HG03558 (cell line): ENCODE data around the gene DPYD.

Experiments used
- ATAC-seq: cut with Tn5 transposase; IDR thresholded peaks from one replicate; pipeline ENCODE4 v1.9.1; 2021; ENCODE audit warnings: moderate number of reproducible peaks; ENCODE audit not compliant: unreplicated experiment; ENCODE audit errors: extremely low read depth

Gene DPYD

DNA sequence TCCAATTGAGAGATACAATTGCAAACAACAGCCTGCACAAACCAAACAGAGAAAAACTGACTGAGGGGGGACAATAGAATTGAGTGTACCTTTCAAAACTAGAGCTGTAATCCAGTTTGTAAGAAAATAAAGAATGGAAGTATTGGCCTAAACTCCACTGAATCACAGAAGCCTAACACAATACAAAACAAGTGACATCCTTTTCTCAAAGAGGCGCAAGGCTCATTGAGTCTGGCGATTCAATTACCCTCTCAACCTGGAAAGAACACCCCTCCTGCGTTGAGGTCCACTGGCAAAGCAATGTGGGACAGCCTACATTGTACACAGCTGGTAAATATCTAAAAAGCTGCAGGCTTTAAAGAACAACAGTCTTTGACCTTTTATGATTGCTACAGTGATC lies 182.6 kb downstream of the DPYD start:
- ATAC-seq = no peak

DNA sequence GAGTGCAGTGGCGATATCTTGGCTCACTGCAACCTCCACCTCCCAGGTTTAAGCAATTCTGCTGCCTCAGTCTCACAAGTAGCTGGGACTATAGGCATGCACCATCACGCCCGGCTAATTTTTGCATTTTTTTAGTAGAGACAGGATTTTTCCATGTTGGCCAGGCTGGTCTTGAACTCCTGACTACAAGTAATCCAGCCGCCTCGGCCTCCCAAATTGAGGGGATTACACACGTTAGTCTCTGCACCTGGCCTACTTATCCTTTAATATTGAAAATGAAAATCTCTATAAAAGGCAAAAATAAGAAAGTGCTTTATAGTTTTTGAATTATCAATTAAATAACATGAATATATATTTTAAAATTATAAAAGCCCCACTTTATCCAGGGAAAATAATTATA lies 190.6 kb downstream of the DPYD start:
- ATAC-seq = no peak

DNA sequence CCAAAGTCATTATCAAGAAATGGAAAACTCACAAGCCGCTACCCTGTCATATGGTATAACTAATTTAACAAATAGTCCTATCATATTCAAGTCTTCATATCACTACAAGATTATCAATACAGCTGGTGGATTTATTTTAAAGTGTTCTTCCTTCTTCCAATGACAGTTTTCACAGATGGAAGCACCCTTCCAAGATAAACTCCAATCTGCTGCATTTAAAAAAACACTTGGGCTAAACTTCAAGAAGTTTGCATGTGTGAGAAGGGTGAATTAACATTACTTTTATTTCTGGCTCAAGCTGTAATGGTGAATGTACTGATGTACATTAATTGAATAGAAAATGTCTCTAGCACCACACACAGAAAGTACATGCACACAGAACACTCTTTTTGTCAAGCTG lies 192.4 kb downstream of the DPYD start:
- no peak for ATAC-seq

DNA sequence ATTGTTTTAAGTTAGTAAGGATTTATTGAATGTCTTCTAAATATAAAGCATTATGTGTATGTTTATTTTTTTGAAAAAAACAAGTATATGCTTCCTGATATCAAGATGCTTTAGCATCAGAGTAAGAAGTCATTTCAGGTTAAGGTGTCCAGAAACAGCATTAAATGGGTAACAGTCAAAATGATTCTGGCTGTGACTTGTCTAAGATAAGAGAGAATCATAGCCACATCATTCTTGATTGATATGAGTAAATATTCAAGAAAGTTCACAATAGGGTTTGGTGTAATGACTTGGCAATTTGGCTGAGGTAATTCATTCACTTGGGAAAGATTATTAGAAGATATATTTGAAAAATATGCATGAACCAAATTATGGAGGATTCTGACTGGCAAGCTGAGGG lies 193.8 kb downstream of the DPYD start:
- no peak for ATAC-seq

DNA sequence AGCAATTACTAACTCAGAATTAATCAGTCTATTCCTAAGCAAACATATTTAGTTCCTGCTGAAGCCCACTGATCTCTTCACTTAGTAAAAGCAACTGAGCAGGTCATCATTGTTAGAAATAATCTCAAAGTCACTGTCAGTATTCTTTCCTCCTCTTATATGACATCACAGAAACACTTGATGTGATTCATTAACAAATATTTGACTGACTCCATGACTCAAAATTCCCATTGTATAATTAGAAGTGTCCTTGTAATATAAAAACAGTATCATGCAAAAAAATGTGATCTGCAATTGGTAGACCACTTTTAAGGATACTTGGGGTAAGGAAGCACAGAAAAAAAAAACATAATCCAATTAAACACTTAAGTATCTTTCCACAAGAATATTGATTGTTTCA lies 194.4 kb downstream of the DPYD start:
- ATAC-seq = no peak

DNA sequence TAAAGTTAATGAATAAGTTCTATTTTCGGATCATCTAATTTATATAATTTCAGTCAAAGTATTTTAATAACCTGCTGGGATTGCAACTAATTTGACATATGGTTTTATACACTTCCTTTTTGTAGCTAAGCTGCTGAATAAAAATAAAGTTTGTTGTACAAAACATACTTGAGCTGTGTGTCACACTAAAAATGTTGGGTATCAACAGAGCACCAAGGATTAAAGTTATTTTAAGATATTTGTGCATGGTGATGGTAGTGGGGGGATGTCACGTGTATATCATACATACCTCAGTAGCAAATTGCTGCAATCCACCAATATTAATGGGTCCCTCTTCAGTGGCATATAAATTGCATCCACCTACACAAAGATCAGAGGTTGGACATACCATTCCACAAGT lies 199.6 kb downstream of the DPYD start:
- ATAC-seq = no peak

DNA sequence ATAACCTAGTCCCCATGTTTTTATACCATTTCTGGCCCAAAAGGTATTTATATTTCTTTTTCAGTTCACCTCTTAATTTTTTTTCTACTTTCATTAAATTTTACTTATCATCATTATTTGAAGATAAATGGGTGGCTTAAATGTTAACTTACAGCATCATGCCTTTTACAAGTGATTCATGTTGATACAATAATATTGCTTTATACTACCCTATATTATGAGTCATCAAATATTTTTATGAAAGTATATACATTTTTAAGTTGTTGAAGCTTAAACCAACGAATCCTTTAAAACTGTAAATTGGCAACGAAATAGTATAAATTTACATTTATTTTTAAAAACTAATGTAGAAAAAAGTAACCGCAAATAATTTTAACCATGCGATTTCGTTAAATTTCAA lies 207.9 kb downstream of the DPYD start:
- ATAC-seq = no peak

DNA sequence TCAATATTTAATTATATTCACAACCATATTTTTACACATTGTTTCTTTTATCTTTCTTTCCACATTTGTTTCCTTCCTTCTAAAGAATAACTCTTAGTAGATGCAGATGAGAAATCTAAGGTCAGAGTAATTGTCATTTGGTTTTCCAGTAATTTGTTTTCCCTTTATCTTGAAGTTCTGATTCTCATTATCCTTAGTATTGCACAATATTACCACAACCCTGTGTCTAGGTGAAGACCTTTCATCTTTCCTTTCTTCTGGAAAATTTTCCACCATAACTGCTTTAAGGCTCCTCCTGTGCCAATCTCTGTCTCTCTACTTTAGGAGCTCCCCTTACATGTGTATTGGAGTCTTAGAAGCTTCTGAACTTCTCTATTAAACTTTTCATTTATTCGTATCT lies 209.0 kb downstream of the DPYD start:
- ATAC-seq = no peak

DNA sequence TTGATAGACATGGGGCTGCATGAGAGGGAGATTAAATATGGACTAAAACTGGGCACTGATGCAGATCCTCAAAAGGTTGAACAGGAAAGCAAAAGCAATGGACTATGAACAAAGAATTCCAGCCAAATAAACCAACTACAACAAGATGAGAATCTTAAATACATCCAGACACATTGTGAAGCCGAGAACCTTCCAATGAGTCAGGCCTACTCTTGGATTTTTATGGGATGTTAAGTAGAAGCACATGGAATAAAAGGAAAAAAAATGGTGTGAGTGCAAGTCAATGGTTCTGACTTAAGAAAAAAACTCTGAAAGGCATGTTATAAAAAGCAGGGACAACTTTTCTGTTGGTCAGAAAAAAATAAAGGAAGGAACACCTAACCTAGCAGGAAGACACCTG lies 227.2 kb downstream of the DPYD start:
- ATAC-seq = no peak

DNA sequence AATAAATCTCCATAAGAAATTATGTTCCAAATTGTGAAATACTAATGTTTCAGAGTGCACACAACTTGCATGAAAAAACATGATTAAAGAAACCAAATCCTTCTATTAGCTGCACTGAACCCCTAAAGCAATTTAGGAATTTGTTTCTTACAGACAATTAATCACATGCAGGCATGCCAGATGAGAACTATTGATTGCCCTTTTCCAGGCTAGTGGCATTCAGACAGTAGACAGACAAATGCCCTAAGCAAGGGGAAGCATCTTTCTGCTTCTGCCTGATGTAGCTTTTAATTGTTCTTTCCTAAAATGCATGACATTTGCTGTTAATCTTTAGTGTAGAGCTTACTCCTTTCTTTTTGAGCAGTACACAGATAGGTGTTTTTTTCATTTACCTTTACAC lies 229.5 kb downstream of the DPYD start:
- no peak for ATAC-seq

DNA sequence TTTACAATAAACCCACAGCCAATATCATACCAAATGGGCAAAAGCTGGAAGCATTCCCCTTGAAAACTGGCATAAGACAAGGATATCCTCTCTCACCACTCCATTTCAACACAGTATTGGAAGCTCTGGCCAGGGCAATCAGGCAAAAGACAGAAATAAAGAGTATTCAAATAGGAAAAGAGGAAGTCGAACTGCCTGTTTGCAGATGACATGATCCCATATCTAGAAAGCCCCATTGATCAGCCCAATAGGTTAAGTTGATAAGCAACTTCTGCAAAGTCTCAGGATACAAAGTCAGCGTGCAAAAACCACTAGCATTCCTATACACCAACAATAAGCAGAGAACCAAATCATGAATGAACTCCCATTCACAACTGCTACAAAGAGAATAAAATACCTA lies 235.5 kb downstream of the DPYD start:
- ATAC-seq = no peak

DNA sequence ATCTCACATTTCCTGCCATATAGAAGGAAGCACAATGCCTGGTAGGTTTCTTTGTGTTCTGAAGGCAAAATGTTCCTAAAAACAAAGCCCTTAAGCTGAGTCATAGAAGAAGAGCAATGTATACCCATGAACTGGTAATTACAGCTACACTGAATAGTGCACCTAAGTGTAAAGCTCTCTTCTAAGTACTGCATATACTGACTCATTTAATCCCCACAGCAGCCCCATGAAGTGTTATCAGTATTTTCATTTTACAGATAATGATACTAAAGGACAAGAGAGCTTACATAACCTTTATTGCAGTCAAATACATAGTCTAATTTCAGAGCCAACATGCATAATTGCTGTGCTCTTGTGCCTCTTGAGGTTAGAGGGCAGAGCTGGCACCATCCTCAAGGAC lies 239.9 kb downstream of the DPYD start:
- ATAC-seq = no peak

DNA sequence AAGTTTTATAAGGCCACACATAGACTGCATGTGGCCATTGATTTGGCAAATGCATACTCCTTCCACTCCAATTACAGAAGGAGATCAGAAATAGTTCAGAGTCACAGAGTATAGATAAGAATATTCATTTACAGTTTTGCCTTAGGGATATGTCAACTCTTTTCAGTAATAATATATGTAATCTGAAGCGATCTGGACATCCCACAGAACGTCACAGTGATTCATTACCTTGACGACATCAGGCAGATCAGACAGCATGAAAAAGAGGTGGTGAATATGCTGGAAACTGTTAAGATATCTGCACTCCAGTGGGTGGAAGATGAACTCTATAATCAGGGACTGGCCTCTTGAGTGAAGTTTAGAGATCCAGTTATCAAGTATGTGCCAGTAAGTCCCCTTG lies 240.4 kb downstream of the DPYD start:
- ATAC-seq = no peak

DNA sequence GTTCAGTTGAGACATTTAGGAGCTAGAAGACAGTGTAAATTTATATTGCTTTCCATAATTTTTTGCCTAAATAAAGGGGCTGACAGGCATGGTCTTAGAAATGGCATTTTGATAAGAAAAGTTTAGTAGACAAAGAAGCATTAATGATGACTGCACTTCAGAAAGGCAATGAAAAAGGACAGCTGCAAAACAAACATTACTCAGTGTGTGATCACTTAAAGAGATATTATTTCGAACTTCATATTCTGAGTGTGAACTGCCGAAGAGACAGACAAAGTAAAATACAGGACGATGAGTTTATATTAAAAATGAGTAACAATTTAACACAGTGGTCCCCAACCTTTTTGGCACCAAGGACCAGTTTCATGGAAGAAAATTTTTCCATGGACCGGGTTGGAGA lies 243.1 kb downstream of the DPYD start:
- ATAC-seq = no peak

DNA sequence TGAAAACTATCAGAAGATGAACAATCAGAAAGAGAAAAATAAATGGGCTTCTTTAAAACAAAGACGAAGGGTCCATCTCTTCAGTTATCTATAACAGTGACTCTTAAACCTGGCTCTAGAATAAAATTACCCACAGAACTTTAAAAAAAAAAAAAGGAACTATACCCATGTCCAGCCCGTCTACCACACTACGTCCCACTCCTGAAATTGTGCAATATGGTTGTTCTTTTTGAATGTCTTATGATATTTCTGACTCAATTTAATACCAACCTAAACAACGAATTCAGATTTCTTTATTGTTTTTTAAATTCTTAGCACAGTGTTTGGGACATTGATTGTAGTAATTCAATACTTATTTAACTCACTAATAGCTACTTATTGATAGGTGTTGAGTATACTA lies 246.3 kb downstream of the DPYD start:
- no peak for ATAC-seq

DNA sequence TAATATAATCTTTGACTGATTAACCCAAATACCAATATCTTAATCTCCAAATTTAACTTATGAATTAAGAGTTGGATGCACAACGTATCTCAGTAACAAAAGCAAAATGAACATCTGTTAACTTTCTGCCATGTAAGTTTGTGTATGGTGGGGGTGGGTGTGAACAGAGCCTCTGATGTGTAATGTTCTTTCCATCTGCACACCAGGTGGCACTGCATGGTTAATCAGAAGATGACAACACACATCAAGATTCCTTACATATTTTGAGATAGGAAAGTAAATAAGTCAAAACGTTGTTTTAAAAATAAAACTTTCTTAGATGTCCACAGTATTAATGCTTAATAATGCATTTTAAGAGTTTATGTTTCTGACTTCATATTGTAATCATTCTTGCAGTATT lies 251.9 kb downstream of the DPYD start:
- no peak for ATAC-seq

DNA sequence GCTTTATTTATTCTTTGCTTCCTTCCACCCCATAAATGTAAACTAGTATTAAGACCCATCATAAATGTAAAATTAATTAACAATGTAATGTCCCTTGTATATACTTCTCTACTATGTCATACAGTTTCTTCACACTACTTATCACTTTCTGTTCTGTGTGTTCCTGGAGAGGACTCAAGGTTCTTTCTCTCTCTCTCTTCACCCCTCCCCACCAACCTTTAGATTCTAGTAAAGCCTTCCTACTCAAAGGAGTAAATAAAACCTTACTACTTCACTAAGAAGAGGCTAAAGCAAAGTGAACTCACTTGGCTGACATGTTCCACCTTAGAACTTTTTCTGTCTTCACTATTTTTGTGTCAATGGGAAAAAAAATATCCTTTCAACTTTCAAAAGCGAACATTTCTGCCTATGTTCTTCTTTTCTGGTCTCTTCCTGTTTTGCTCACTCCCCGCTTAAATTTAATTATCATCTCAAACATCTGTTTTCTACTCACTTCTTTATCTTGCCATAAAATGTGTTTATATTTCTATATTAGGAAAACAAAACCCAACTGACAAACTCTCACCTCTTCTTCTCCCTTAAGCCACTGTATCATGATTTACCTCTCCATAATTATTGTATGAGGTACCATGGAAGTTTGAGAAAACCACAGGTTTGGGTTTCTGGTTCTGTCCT lies 260.3 kb downstream of the DPYD start:
- ATAC-seq = no peak

DNA sequence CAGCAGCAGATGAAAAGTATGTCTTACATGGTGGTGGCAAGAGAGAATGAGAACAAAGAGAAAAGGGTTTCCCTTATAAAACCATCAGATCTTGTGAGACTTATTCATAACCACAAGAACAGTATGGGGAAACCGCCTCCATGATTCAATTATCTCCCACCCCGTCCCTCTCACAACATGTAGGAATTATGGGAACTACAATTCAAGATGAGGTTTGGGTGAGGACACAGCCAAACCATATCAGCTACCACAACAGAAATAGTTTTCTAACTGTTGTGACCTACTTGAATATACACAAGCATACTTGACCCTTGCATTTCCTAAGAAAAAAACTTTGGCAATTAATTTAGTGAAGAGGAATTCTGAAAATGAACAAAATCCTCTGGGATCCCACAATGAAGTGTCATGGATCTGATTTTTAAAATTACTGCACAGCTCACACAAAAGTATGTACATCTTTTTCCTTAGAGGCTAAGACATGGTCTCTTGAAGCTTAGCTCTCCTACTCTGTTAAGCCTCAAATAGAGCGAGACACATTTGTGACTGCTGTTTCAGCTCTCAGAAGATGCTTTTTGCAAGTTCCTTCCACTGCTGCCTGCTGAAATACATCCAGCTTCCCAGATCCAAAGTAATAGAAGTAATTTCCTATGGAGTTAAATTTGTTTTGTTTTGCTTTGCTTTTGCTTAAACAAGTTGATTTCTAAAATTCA lies 265.8 kb downstream of the DPYD start:
- no peak for ATAC-seq

DNA sequence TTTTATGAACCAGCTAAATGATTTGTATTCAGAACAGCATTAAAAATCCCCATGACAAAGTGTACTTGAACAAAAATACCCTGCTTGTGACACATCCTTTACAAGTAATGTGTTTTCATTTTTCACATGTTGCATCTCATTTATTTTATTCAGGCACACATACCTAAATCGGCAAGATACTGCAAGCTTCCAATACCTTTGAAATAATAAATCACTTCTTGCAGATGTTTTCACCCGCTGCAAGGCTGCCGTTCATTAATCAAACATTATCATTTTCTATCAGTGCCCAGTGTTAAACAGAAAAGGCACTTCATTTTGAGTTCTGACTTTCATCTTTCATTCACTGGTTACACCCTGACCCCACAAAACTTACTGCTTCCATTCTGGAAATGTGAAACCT lies 269.6 kb downstream of the DPYD start:
- ATAC-seq = no peak

DNA sequence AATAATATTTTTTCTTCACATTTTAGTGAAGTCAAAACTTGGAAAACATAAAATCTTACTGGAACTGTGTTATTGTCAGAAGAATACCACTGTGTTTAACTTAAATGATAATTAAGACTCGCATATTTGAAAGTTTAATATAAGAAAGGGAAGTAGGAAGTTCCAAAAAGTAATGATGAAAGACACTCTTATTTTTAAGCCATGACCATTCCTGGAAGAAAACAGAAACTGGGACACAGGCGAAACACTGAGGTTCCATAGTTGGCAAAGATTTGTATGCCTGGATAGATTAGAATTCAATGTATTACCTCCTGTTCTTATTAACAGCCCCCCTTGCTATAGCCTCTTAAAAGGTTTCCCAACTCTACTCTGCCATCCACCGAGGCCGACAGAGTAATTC lies 271.2 kb downstream of the DPYD start:
- no peak for ATAC-seq

DNA sequence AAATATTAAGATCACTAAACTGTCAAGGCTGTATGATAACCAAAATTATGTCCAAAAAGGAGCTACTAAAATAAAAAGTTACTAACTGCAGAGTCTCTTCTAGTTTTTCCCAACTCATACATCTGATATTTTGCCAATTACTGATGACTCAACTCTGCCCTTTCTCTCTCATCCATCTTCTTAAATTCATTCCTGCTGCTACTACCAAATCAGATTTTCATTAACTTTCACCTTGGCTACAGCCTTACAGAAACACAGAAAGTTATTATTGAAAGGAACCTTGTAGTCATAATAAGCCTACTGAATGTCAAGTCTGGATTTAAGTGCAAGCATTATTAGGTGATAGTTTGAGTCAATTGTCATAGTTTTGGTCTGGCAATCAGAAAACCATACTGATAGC lies 273.1 kb downstream of the DPYD start:
- no peak for ATAC-seq

DNA sequence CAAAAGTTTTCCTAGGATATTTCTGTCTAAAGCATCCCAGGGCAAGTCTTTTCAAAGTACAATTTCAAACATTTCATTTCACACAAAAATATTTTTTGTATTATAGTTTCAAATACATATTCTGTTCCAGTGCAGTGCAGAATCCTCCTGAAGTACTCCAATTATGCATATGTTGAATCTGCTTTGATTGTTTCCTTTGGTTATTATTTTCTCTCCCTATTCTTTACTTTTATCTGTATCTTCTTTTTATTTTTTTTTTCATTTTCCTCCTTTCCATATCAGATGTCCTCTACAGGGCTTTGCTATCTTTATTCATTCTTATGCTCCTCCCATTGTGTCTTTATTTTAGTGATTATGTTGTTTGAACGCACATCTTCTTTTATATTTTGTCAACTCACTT lies 274.8 kb downstream of the DPYD start:
- ATAC-seq = no peak
